A549 (cell line): ENCODE measurements around the gene TAF1B. TPM values are rescaled to one million over a fixed set of nuclear protein-coding genes. Genes with fewer than 3 reads are reported as not detected.
A peak's percentile ranks its signal among the peaks of the same experiment; 100 is the strongest.

Source experiments
- ATAC-seq, 2 experiments: fragments of 200-7000 bp in 1 of 2; fragments of >200 bp in 1 of 2; cut with Nextera tagmentation in 1 of 2; cut with Tn5 transposase in 1 of 2; 3 replicates each; pipeline versions ENCODE4 v1.8.0 to v1.9.1; 2018 to 2020; ENCODE audit warnings: mild to moderate bottlenecking in 1 of 2, moderate library complexity in 1 of 2
- CTCF ChIA-PET: fragments of 300-600 bp; sonication (Branson Sonifier 250); formaldehyde crosslinking; extraction: SDS; loops from one replicate; lab custom pipeline; 2021; ENCODE audit warnings: antibody characterized with exemption, inconsistent platforms; lab: Yijun Ruan, JAX
- POLR2A ChIA-PET: fragments of 350-600 bp; formaldehyde crosslinking; extraction: SDS; loops from one replicate; lab custom pipeline; 2021; ENCODE audit warnings: antibody characterized with exemption, inconsistent platforms; lab: Yijun Ruan, JAX
- DNase-seq, 2 experiments: peaks; one replicate each; pipeline versions ENCODE4 v3.0.0 to v3.0.0-alpha.2; 2011 to 2016; ENCODE audit warnings: low read depth in 1 of 2, low spot score in 1 of 2
- FAIRE-seq: peaks from 2 replicates; lab custom pipeline; 2011; peaks lifted over from hg19 to GRCh38; lab: Jason Lieb, UNC
- H3K27ac ChIP-seq, 2 experiments: fragments of >200 bp; sonication (Bioruptor Twin); formaldehyde crosslinking; 3 replicates each; pipeline ENCODE4 v1.5.1; 2016 to 2017
- H3K4me1 ChIP-seq: fragments of >200 bp; sonication (Bioruptor Twin); formaldehyde crosslinking; 3 replicates; pipeline ENCODE4 v1.6.1; 2016
- H3K4me2 ChIP-seq: fragments of >200 bp; sonication (Bioruptor Twin); formaldehyde crosslinking; 3 replicates; pipeline ENCODE4 v1.6.1; 2016
- H3K4me3 ChIP-seq: fragments of >200 bp; sonication (Bioruptor Twin); formaldehyde crosslinking; 3 replicates; pipeline ENCODE4 v1.5.1; 2016
- H3K9me3 ChIP-seq: fragments of >200 bp; sonication (Bioruptor Twin); formaldehyde crosslinking; 3 replicates; pipeline ENCODE4 v1.6.1; 2016
- CBX2 ChIP-seq: fragments of 200-600 bp; sonication (generic); IDR thresholded peaks from 2 replicates; pipeline ENCODE4 v1.6.1; 2016; ENCODE audit warnings: low read depth, mild to moderate bottlenecking, borderline replicate concordance
- CBX8 ChIP-seq: fragments of 200-600 bp; sonication (generic); IDR thresholded peaks from 2 replicates; pipeline ENCODE4 v1.6.1; 2016
- FOSL2 ChIP-seq, 2 experiments: fragments of 450-650 bp in 1 of 2; fragments of >200 bp in 1 of 2; sonication (Bioruptor Twin) in 1 of 2; formaldehyde crosslinking; IDR thresholded peaks; 2 replicates each; pipeline versions ENCODE4 v1.5.0 to v1.6.1; 2016 to 2020; ENCODE audit warnings: mild to moderate bottlenecking in 1 of 2, moderate library complexity in 1 of 2
- HDAC2 ChIP-seq: fragments of 200-600 bp; sonication (generic); IDR thresholded peaks from 2 replicates; pipeline ENCODE4 v1.6.1; 2016
- HEYL ChIP-seq: fragments of 250-450 bp; sonication (Bioruptor Pico); IDR thresholded peaks from 2 replicates; pipeline ENCODE4 v1.8.0; 2021; ENCODE audit warnings: mild to moderate bottlenecking, moderate library complexity
- HMGXB4 ChIP-seq: fragments of 250-450 bp; sonication (Bioruptor Pico); IDR thresholded peaks from 2 replicates; pipeline ENCODE4 v1.5.0; 2021; ENCODE audit warnings: mild to moderate bottlenecking, moderate library complexity, borderline replicate concordance
- JUN ChIP-seq, 2 experiments: fragments of >200 bp; sonication (Bioruptor Twin); formaldehyde crosslinking; IDR thresholded peaks; 2 replicates in 1 of 2; 3 replicates in 1 of 2; pipeline ENCODE4 v1.6.1; 2016 to 2017
- JUNB ChIP-seq: fragments of >200 bp; sonication (Bioruptor Twin); formaldehyde crosslinking; IDR thresholded peaks from 2 replicates; pipeline ENCODE4 v1.6.1; 2016
- KDM1A ChIP-seq: fragments of 200-600 bp; sonication (generic); IDR thresholded peaks from 2 replicates; pipeline ENCODE4 v1.6.1; 2016; ENCODE audit warnings: low read depth, mild to moderate bottlenecking
- RFX5 ChIP-seq: fragments of 450-650 bp; IDR thresholded peaks from 2 replicates; pipeline ENCODE4 v1.7.1; 2014; ENCODE audit warnings: antibody characterized with exemption, mild to moderate bottlenecking, moderate library complexity
- SMC3 ChIP-seq: fragments of >200 bp; sonication (Bioruptor Twin); formaldehyde crosslinking; IDR thresholded peaks from 3 replicates; pipeline ENCODE4 v1.6.1; 2018; ENCODE audit warnings: inconsistent platforms
- SREBF2 ChIP-seq: fragments of 450-650 bp; IDR thresholded peaks from 2 replicates; pipeline ENCODE4 v1.6.1; 2014; ENCODE audit warnings: mild to moderate bottlenecking, moderate library complexity
- TFCP2L1 ChIP-seq: fragments of 250-450 bp; sonication (Bioruptor Pico); IDR thresholded peaks from 2 replicates; pipeline ENCODE4 v1.5.0; 2021; ENCODE audit warnings: mild to moderate bottlenecking
- TP53 ChIP-seq: fragments of 250-450 bp; sonication (Bioruptor Pico); IDR thresholded peaks from 2 replicates; pipeline ENCODE4 v1.5.0; 2021; ENCODE audit warnings: mild to moderate bottlenecking, moderate library complexity
- ZNF302 ChIP-seq: fragments of 250-450 bp; sonication (Bioruptor Pico); IDR thresholded peaks from 2 replicates; pipeline ENCODE4 v1.9.0; 2021; ENCODE audit warnings: inconsistent platforms, mild to moderate bottlenecking, moderate library complexity
- WGBS: methylation state at CpG from one replicate; pipeline ENCODE4 v1.1.6; 2017; ENCODE audit errors: missing lambda C conversion rate; 5-methylcytosine and 5-hydroxymethylcytosine counted together
- polyA plus RNA-seq, 4 experiments: library from polyadenylated mRNA; depleted of rRNA in 3 of 4; stranded (reverse); fragments of >200 nt; fragmentation: RNase III in 1 of 4; extraction: RNeasy Plus Mini Kit Qiagen cat#74134 plus additional on column Dnase treatment in 1 of 4; gene quantifications; 2 replicates in 3 of 4; 3 replicates in 1 of 4; pipeline ENCODE4 v1.2.3, GENCODE V29; 2011 to 2017
- TF ChIP-seq, protein P1 (sequence below): fragments of >200 bp; sonication (Bioruptor Twin); formaldehyde crosslinking; IDR thresholded peaks from 2 replicates; pipeline ENCODE4 v1.6.1; 2016
- TF ChIP-seq, protein P2 (sequence below): IDR thresholded peaks from 2 replicates; pipeline ENCODE4 v1.6.1; 2012; ENCODE audit warnings: low read depth, borderline replicate concordance
- TF ChIP-seq, protein P3 (sequence below): fragments of 450-650 bp; IDR thresholded peaks from 2 replicates; pipeline ENCODE4 v1.6.1; 2014; ENCODE audit warnings: antibody characterized with exemption

TAF1B gene
- polyA plus RNA-seq, 2 of the 4 experiments (the other 2 are of a cell fraction), result 40.6 to 51.7 TPM

DNA sequence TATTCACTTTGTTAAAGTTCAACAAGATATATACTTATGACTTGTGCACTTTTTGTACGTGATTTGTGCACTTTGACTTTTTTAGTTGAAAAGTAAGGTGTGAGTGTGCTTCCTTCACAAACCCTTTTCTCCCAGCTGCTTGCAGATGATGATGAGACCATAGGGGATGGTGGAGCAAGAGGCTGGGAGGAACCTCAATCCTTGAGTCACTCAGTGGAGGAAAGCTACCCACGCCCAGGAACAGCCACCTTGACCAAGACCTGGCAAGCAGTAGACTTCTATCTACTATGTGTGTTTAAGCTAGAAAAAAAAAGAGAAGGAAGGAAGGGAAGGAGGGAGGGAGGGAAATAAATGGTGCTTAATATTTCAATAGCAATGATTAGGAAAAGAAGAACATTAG, 25.2 kb upstream of the TAF1B start:
- TF ChIP-seq, protein P1, sequence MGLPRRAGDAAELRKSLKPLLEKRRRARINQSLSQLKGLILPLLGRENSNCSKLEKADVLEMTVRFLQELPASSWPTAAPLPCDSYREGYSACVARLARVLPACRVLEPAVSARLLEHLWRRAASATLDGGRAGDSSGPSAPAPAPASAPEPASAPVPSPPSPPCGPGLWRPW, result no peak
- TF ChIP-seq JUN (IDR thresholded peaks at IDR 0.05) (no peak), CBX2 (no peak), FOSL2 (IDR thresholded peaks at IDR 0.05) (no peak), FOSL2 (CRISPR knock-in tag; IDR thresholded peaks at IDR 0.05) (no peak), HEYL (no peak), TP53 (CRISPR knock-in tag) (no peak), KDM1A (no peak), HMGXB4 (CRISPR knock-in tag) (no peak), TFCP2L1 (CRISPR knock-in tag) (no peak), JUNB (no peak), RFX5 (no peak), SREBF2 (no peak), SMC3 (no peak), ZNF302 (CRISPR knock-in tag) (no peak)
- TF ChIP-seq, protein P2, sequence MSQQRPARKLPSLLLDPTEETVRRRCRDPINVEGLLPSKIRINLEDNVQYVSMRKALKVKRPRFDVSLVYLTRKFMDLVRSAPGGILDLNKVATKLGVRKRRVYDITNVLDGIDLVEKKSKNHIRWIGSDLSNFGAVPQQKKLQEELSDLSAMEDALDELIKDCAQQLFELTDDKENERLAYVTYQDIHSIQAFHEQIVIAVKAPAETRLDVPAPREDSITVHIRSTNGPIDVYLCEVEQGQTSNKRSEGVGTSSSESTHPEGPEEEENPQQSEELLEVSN, result no peak
- TF ChIP-seq, protein P3, sequence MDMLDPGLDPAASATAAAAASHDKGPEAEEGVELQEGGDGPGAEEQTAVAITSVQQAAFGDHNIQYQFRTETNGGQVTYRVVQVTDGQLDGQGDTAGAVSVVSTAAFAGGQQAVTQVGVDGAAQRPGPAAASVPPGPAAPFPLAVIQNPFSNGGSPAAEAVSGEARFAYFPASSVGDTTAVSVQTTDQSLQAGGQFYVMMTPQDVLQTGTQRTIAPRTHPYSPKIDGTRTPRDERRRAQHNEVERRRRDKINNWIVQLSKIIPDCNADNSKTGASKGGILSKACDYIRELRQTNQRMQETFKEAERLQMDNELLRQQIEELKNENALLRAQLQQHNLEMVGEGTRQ, result no peak
- Histone ChIP-seq H3K9me3 (no peaks in the 10 kb centered on the region), H3K4me2 (no peak overlapping the region), H3K4me3 (no peak overlapping the region), H3K4me1 (peaks cover 23% of the 10 kb centered on the region), H3K27ac (no peak overlapping the region)
- FAIRE-seq (no peak), ATAC-seq (no peak), DNase-seq (no peak)
- ChIA-PET CTCF (interaction anchor here (0.6 to 8.2 kb wide), 3 partner anchors 18 to 279 kb away, joined by 3 to 262 read pairs (median 4); no protein-coding TSS in a partner anchor), POLR2A (interaction anchor here (1.0 kb wide), 1 partner anchor 25 kb away, joined by 4 read pairs; the partner anchor contains the start of gene TAF1B)
- WGBS, result 61% methylated on average over 2 of the region's 2 CpGs

DNA sequence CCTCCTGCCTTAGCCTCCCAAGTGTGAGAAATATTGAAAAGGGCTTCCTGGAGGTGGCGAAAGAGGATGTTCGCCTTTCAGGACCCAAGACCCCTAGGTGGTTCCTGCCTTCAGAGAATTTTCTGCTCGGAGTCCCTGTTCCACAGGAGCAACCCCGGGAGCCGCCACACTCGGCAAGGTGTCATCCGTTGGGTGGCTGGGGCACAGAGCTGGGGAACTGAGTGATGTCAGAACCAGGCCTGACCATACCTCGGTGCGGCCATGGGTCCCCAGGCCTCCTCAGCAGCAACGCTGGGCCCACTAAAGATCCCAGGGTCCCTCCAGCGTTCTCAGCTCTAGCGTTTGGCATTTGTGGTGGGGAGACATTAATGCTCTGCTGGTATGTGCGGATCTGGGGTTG, 23.7 kb upstream of the TAF1B start:
- no peak for ATAC-seq
- 95% methylated on average over 9 of the region's 13 CpGs for WGBS
- no peak overlapping the region for H3K4me3 ChIP-seq
- DNase-seq, result no peak
- peak overlapping the region; percentile 29; the same call in 1 of the 3 replicates for H3K4me2 ChIP-seq
- TF ChIP-seq CBX8 (no peak), ZNF302 (CRISPR knock-in tag) (no peak), HDAC2 (no peak)
- TF ChIP-seq, all 56 proteins: peak for 0
- ChIA-PET POLR2A (no interaction called here), CTCF (interaction anchor here (1.0 to 1.8 kb wide), 5 partner anchors 8 to 229 kb away, joined by 3 to 6 read pairs (median 3); no protein-coding TSS in a partner anchor)
- Histone ChIP-seq H3K9me3 (no peaks in the 10 kb centered on the region), H3K4me1 (peaks cover 20% of the 10 kb centered on the region), H3K27ac (peak overlapping the region in 1 of 2 experiments; percentile 44; a peak in 2 of 6 replicates)
- FAIRE-seq, result no peak
